Measurements from ENCODE around the gene NEBL.

DNA sequence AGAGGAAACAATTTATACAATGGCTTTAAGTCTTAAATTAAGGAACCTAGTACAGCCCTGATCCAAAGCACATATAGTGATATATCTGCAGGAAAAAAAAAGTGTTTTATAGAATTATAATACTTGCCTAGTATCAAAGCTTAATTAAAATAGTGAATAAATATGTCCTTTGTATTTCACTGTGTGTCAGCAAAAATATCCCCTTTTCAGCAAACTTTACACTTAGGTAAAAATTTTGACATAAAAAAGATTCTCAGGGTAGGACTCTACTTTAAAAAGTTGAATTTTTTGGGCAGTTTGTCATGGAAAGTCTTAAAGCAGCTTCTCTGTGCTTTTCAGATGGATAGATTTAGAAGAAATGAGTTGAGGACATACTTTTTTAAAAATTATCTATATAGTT lies 12.7 kb upstream of the NEBL start:
- TF ChIP-seq, protein P1, sequence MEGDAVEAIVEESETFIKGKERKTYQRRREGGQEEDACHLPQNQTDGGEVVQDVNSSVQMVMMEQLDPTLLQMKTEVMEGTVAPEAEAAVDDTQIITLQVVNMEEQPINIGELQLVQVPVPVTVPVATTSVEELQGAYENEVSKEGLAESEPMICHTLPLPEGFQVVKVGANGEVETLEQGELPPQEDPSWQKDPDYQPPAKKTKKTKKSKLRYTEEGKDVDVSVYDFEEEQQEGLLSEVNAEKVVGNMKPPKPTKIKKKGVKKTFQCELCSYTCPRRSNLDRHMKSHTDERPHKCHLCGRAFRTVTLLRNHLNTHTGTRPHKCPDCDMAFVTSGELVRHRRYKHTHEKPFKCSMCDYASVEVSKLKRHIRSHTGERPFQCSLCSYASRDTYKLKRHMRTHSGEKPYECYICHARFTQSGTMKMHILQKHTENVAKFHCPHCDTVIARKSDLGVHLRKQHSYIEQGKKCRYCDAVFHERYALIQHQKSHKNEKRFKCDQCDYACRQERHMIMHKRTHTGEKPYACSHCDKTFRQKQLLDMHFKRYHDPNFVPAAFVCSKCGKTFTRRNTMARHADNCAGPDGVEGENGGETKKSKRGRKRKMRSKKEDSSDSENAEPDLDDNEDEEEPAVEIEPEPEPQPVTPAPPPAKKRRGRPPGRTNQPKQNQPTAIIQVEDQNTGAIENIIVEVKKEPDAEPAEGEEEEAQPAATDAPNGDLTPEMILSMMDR (IDR thresholded peaks at IDR 0.05; ENCODE audit: low read length), result no peak
- no peak for TF ChIP-seq EZH2 (IDR thresholded peaks at IDR 0.05; ENCODE audit: borderline replicate concordance, low read length)
